Upper lobe of left lung (tissue), 6 donors: ENCODE data around the gene PPM1H. TPM values are rescaled to one million over a fixed set of nuclear protein-coding genes. Genes with fewer than 3 reads are reported as not detected.
"Not testable (repeated sequence)": the region's sequence is repeated elsewhere in the genome, so short reads cannot be mapped to it uniquely, and the experiment has no call there.

Experiments used
- ATAC-seq, 2 donors: fragments of 200-7000 bp; cut with Tn5 transposase; one replicate each; pipeline ENCODE4 v1.9.1; 2022; ENCODE audit warnings: mild to moderate bottlenecking in 2 of 2, moderate library complexity in 2 of 2; ENCODE audit not compliant: low FRiP score in 2 of 2
- DNase-seq, 2 donors: peaks; one replicate each; pipeline ENCODE4 v3.0.0-alpha.2; 2019 to 2020
- H3K27ac ChIP-seq, 4 donors: fragments of 200-600 bp; sonication (generic); one replicate each; pipeline ENCODE4 v1.5.1; 2016 to 2019
- H3K27me3 ChIP-seq, 4 donors: fragments of 200-600 bp; sonication (generic); one replicate each; pipeline ENCODE4 v1.5.1; 2017 to 2019
- H3K36me3 ChIP-seq, 4 donors: fragments of 200-600 bp; sonication (generic); one replicate each; pipeline ENCODE4 v1.5.1; 2016 to 2019
- H3K4me1 ChIP-seq, 4 donors: fragments of 200-600 bp; sonication (generic); one replicate each; pipeline ENCODE4 v1.5.1; 2018 to 2019
- H3K4me3 ChIP-seq, 4 donors: fragments of 200-600 bp; sonication (generic); one replicate each; pipeline ENCODE4 v1.5.1; 2017 to 2019; ENCODE audit warnings: mild to moderate bottlenecking in 2 of 4, moderate library complexity in 1 of 4
- H3K9me3 ChIP-seq, 4 donors: fragments of 200-600 bp; sonication (generic); one replicate each; pipeline ENCODE4 v1.5.1; 2018 to 2019
- EP300 ChIP-seq, 4 donors: sonication (generic); formaldehyde crosslinking; IDR thresholded peaks; one replicate each; pipeline ENCODE4 v1.5.1; 2017; ENCODE audit warnings: antibody characterized with exemption in 4 of 4, control low read depth in 2 of 4
- POLR2A ChIP-seq, 4 donors: fragments of 450-650 bp; IDR thresholded peaks; one replicate each; pipeline ENCODE4 v1.5.1; 2016 to 2017; ENCODE audit warnings: antibody characterized with exemption in 4 of 4, mild to moderate bottlenecking in 2 of 4
- POLR2AphosphoS5 ChIP-seq, 2 donors: sonication (generic); formaldehyde crosslinking; IDR thresholded peaks; one replicate each; pipeline ENCODE4 v1.5.1; 2017; ENCODE audit warnings: antibody characterized with exemption in 2 of 2
- WGBS, 2 donors: methylation state at CpG; one replicate each; pipeline ENCODE4 v1.1.5; 2017 to 2018; 5-methylcytosine and 5-hydroxymethylcytosine counted together
- total RNA-seq, 6 donors: library from RNA; depleted of rRNA in 4 of 6; stranded (reverse); fragments of >200 nt in 4 of 6; gene quantifications; one replicate each; pipeline versions ENCODE4 v1.1.0 to v1.2.1, GENCODE V29; 2016 to 2021
- TF ChIP-seq, protein P1 (sequence below), 6 experiments: fragments of 450-650 bp in 4 of 6; fragments of 200-600 bp in 2 of 6; sonication (generic) in 2 of 6; IDR thresholded peaks; one replicate each; pipeline ENCODE4 v1.5.1; 2016 to 2019; ENCODE audit warnings: antibody characterized with exemption in 6 of 6
- donor health status: DM: no; HTN: no; CAD: no; lungs with moderate emphysema.
- donor health status: DM: no; HTN: yes; CAD: no; lungs with severe emphysema.

The PPM1H gene
- total RNA-seq, 6 donors from 2014 or later, result 4.2 to 14.2 (median 8.4) TPM

DNA sequence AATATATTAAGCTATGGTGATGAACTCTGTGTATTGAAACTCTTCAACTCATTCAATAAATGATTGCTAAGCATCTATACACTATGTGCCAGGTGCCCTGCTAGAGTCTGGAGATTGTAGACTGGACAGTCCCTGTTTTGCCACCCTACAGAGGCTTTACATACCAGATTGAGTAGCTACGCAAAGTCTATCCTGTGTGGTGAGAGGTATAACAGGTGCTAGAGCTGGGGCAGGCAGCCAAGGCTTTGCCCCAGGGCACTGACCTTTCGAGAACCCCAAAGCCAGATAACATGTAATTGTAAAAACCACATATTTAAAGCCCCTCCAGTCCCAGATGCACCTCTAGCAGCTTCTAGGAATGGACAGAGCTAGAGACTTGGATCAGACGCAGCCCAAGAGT lies 52.8 kb downstream of the PPM1H start:
- no peaks in the 10 kb centered on the region for H3K9me3 ChIP-seq
- ATAC-seq, result no peak
- WGBS, 2 donors, result 71 to 79% methylated on average over 3 of the region's 3 CpGs

DNA sequence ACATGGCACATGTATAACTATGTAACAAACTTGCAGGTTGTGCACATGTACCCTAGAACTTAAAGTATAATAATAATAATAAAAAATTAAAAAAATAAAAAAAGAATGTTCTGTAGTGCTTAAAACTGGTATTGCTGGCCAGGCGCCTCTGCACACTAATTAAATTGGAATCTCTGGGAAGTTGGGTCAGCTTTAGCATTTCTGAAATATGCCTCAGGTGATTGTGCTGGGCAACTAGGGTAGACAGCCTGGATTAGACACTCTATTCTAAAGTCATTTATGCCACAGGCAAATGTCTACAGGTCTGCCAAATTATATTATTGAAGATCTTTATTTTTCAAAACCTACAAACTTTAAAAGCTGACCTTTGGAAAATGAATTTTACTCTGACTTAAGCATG lies 55.3 kb downstream of the PPM1H start:
- WGBS, 2 donors, result 94 to 95% methylated on average over 1 of the region's 1 CpG
- Histone ChIP-seq H3K27ac (no peak overlapping the region), H3K27me3 (no peaks in the 10 kb centered on the region), H3K4me3 (no peak overlapping the region), H3K36me3 (no peaks in the 10 kb centered on the region), H3K9me3 (no peaks in the 10 kb centered on the region), H3K4me1 (no peaks in the 10 kb centered on the region)
- no peak for TF ChIP-seq EP300 (IDR thresholded peaks at IDR 0.05)
- no peak for TF ChIP-seq POLR2AphosphoS5 (IDR thresholded peaks at IDR 0.05)
- TF ChIP-seq POLR2A (IDR thresholded peaks at IDR 0.05), result no peak
- TF ChIP-seq, protein P1, sequence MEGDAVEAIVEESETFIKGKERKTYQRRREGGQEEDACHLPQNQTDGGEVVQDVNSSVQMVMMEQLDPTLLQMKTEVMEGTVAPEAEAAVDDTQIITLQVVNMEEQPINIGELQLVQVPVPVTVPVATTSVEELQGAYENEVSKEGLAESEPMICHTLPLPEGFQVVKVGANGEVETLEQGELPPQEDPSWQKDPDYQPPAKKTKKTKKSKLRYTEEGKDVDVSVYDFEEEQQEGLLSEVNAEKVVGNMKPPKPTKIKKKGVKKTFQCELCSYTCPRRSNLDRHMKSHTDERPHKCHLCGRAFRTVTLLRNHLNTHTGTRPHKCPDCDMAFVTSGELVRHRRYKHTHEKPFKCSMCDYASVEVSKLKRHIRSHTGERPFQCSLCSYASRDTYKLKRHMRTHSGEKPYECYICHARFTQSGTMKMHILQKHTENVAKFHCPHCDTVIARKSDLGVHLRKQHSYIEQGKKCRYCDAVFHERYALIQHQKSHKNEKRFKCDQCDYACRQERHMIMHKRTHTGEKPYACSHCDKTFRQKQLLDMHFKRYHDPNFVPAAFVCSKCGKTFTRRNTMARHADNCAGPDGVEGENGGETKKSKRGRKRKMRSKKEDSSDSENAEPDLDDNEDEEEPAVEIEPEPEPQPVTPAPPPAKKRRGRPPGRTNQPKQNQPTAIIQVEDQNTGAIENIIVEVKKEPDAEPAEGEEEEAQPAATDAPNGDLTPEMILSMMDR (IDR thresholded peaks at IDR 0.05), result no peak
- DNase-seq (no peak), ATAC-seq (no peak)

More for the DNA sequence above, 52.8 kb downstream of the PPM1H start:
- Histone ChIP-seq H3K4me3 (no peak overlapping the region), H3K36me3 (no peaks in the 10 kb centered on the region), H3K4me1 (no peaks in the 10 kb centered on the region), H3K27me3 (no peaks in the 10 kb centered on the region), H3K27ac (no peak overlapping the region)
- DNase-seq, result no peak
- no peak for TF ChIP-seq POLR2A (IDR thresholded peaks at IDR 0.05)
- no peak for TF ChIP-seq EP300 (IDR thresholded peaks at IDR 0.05)
- TF ChIP-seq POLR2AphosphoS5 (IDR thresholded peaks at IDR 0.05), result no peak
- TF ChIP-seq, protein P1 (IDR thresholded peaks at IDR 0.05), result no peak

- 95 to 97% methylated on average over 3 of the region's 3 CpGs for WGBS, 2 donors
- not testable (repeated sequence) for H3K4me1 ChIP-seq, H3K27me3 ChIP-seq, H3K27ac ChIP-seq, DNase-seq, H3K4me3 ChIP-seq, H3K36me3 ChIP-seq, H3K9me3 ChIP-seq, ATAC-seq
These were observed 55.7 kb downstream of the PPM1H start for GRCh38 chr12:62879228-62879627.

GRCh38 chr12:62878211-62878610 lies 56.7 kb downstream of the PPM1H start:
- TF ChIP-seq, protein P1 (IDR thresholded peaks at IDR 0.05), result no peak
- TF ChIP-seq POLR2A (IDR thresholded peaks at IDR 0.05) (no peak), EP300 (IDR thresholded peaks at IDR 0.05) (no peak), POLR2AphosphoS5 (IDR thresholded peaks at IDR 0.05) (no peak)

GRCh38 chr12:62876938-62877548 lies 57.9 kb downstream of the PPM1H start:
- Histone ChIP-seq H3K4me3 (no peak overlapping the region), H3K27me3 (no peaks in the 10 kb centered on the region), H3K9me3 (no peaks in the 10 kb centered on the region), H3K4me1 (no peaks in the 10 kb centered on the region), H3K27ac (no peak overlapping the region), H3K36me3 (no peaks in the 10 kb centered on the region)
- 92 to 95% methylated on average over 13 of the region's 13 CpGs for WGBS, 2 donors
- ATAC-seq (no peak), DNase-seq (no peak)
- TF ChIP-seq POLR2A (IDR thresholded peaks at IDR 0.05), result no peak
- TF ChIP-seq, protein P1 (IDR thresholded peaks at IDR 0.05), result no peak
- no peak for TF ChIP-seq POLR2AphosphoS5 (IDR thresholded peaks at IDR 0.05)
- TF ChIP-seq EP300 (IDR thresholded peaks at IDR 0.05), result no peak

More at GRCh38 chr12:62878211-62878610, 56.7 kb downstream of the PPM1H start:
- WGBS, 2 donors, result 65 to 69% methylated on average over 2 of the region's 2 CpGs
- H3K27ac ChIP-seq, result no peak overlapping the region
- no peak for DNase-seq
- no peaks in the 10 kb centered on the region for H3K4me1 ChIP-seq
- H3K4me3 ChIP-seq, result no peak overlapping the region
- no peaks in the 10 kb centered on the region for H3K27me3 ChIP-seq
- H3K9me3 ChIP-seq, result no peaks in the 10 kb centered on the region
- ATAC-seq, result no peak
- no peaks in the 10 kb centered on the region for H3K36me3 ChIP-seq
